Non-pigmented ciliary epithelial cell (primary cell): ENCODE measurements around the gene ECPAS.
A peak's percentile ranks its signal among the peaks of the same experiment; 100 is the strongest.
"Not testable (repeated sequence)": the region's sequence is repeated elsewhere in the genome, so short reads cannot be mapped to it uniquely, and the experiment has no call there.

ENCODE experiments used
- DNase-seq: peaks from one replicate; pipeline ENCODE4 v3.0.0-alpha.2; 2010; ENCODE audit warnings: low read depth

The ECPAS gene

DNA sequence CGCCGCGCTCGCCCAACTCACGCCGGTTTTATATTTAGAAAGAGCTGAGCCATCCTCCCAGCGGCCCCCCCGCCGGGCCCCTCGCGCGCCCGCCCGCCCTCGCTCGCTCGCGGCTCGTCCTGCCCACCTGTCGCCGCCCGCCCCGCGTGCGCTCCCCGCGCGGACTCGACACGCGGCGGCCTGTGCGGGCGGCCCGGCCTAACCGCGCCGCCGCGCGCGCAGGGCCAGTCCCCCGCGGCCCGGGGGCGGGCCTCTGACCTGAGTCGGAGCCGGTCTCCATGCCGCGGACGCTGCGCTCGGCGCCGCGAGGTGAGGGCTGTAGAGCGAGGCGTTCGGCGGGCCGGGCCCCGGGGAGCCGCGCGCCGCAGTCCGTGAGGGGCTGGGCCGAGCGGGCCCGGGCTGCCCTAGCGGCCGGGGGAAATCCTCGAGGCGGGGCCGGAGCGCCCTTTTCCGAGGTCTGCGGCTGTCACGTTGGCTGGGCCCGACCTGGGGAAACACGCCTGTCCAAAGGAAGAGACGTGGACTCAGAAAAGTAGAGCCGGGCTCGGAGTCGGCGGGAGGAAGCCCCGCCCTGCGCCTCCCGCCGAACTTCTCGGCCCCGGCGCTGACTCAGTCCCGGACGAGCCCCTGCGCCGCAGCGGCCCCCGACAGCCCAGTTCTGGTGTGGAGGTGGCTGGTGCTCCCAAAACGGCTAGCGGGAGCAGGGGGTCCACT lies at the start of gene ECPAS:
Gene ECPAS (minus strand): TSS at position 526 of the 714 bp plus-strand sequence. CDS start 11,465 bp downstream, outside the sequence.
- no peak for DNase-seq

DNA sequence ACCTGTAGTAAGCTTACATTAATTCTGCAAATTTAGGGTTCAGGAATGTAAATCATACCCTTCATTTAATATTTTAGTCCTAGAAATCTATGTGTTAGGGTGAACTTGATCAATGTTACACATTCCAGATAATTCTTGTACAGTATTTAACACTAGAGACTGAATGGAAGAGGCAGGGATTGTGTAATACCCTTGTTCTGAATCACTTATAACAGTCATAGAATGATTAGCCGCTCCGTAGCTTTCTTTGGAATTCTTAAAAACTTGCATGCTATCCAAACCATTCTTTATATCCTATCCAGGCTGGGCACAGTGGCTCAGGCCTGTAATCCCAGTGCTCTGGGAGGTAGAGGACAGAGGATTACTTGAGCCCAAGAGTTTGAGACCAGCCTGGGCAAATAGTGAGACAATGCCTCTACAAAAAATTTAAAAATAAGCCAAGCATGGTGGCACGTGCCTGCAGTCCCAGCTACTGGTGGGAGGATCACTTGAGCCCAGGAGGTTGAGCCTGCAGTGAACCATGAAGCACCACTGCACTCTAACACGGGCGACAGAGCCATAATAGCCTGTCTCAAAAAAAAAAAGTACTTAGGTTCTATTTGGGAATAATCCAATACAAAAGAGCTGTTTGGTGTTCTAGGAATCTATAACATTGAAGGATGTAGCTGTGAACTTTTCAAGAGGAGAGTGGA lies 49.1 kb upstream of the ECPAS start:
- DNase-seq = no peak

- DNase-seq = no peak
Observed at GRCh38 chr9:111531716-111532115, 47.5 kb upstream of the ECPAS start.

- no peak for DNase-seq
Observed at GRCh38 chr9:111529787-111530186, 45.6 kb upstream of the ECPAS start.

GRCh38 chr9:111527347-111527746 lies 43.2 kb upstream of the ECPAS start:
- DNase-seq = no peak

DNA sequence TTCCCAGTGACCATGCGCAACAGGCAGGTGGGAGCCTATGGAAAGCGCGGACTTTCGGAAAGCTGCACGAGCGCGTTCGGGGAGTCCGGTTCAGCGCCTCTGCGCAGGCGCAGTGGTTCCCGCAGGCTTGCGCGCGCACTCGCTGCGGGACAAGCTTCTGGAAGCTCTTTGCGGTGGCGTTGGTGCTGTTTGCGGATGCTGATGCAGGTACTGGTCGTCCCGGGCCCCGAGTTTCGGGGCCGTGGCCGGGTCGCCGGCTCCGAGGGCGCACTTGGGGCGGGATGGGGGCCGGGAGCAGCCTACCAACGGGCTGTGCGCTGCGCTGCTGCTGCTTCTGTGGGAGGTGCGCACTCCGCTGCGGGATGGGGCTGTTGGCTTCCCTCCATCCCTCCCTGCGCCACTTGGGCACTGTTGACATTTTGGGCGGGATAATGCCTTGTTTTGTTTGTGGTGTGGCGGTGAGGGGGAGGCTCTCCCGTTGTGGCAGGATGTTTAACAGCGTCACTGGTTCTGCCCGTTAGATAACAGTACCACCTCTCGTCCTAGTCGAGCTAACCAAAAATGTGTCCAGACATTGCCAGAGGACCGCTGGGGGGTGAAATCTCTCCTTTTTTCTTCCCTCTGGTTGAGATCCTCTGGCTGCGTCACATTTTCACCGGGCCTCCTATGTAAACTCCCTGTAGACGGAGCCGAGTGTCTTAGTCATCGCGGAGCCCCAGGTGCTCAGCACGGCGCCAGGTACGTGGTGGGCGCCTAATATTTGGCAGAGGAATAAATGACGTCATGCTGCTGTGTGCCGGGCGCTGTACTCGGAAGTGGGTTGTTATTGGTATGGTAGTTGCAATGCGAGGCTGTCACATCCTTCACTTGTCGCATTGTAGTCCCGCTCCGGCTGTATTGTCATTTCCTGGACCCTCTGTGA lies 41.1 kb upstream of the ECPAS start, which contains the start of gene ZNF483:
Gene ZNF483 (plus strand): TSS at position 124 of the 922 bp plus-strand sequence. CDS start 2,217 bp downstream, outside the sequence.
- DNase-seq = peak; percentile 18

DNA sequence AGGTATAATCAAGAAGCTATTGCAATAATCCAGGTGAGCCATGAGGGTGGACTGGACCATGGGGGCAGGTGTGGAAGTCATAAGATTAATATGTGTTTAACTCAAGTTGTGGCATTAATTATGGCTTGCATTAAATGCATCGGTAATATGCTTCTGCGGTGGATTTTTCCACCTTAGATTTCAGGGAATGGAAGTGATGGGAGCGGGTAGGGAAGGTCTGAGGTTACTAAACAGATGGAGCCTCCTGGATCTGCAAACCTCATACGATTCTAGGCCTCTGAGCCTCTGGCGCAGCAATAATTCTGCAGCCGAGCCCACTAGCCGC lies 40.5 kb upstream of the ECPAS start:
- DNase-seq = no peak

DNA sequence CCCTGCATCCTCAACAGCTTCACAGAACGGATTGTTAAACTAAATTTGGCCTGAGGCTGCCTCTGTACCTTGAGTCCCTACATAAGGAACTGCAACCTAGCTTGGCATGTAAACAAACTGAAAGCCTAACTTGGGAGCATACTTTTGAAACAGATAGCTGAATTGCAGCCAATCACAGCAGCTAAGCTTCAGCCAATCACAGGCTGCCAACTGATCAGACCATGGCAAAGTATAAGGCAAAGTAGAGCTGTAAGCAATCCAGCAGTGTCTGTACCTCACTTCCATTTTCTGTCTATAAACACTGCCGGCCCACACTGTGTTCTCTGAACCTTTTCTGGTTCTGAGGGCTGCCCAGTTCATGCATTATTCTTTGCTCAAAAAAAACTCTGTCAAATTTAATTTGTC lies 31.9 kb upstream of the ECPAS start:
- DNase-seq = no peak

- no peak for DNase-seq
Observed at GRCh38 chr9:111514967-111515366, 30.8 kb upstream of the ECPAS start.

DNA sequence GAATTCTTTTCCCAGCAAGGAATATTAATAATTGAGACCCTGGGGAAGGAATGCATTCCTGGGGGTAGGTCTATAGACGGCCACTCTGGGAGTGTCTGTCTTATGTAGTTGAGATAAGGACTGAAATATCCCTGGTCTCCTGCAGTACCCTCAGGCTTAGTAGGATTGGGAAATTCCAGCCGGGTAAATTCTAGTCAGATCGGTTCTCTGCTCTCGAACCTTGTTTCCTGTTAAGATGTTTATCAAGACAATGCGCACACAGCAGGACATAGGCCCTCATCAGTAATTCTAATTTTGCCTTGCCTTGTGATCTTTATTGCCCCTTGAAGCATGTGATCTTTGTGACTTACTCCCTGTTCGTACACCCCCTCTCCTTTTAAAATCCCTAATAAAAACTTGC lies 27.4 kb upstream of the ECPAS start:
- DNase-seq = not testable (repeated sequence)

GRCh38 chr9:111502506-111502905 lies 18.3 kb upstream of the ECPAS start:
- no peak for DNase-seq

GRCh38 chr9:111501648-111502047 lies 17.5 kb upstream of the ECPAS start:
- no peak for DNase-seq

- DNase-seq = no peak
Observed at GRCh38 chr9:111501005-111501562, 16.9 kb upstream of the ECPAS start.

- DNase-seq = not testable (repeated sequence)
Observed at GRCh38 chr9:111497196-111497595, 13.0 kb upstream of the ECPAS start.

- DNase-seq = no peak
Observed at GRCh38 chr9:111484572-111484894, 350 bp upstream of the ECPAS start.

GRCh38 chr9:111483439-111483857 lies 735 bp downstream of the ECPAS start:
- no peak for DNase-seq

GRCh38 chr9:111482694-111483438 lies 1.3 kb downstream of the ECPAS start:
- DNase-seq = no peak

GRCh38 chr9:111481885-111482636 lies 2.1 kb downstream of the ECPAS start:
- DNase-seq = no peak

DNA sequence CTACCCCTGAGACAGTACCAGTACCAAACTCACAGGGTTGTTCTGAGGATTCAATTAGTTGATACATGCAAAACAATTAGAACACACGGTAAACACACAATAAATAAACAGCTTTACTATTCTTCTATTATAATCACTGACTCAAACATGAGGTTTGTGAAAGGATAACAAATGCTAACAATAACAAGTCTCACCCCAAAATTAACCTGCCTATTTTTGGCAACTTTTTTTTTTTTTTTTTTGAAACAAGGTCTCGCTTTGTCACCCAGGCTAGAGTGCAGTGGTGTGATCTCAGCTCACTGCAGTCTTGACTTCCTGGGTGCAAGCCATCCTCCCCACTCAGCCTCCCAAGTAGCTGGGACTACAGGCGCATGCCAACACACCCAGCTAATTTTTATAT lies 6.5 kb downstream of the ECPAS start:
- DNase-seq = no peak

DNA sequence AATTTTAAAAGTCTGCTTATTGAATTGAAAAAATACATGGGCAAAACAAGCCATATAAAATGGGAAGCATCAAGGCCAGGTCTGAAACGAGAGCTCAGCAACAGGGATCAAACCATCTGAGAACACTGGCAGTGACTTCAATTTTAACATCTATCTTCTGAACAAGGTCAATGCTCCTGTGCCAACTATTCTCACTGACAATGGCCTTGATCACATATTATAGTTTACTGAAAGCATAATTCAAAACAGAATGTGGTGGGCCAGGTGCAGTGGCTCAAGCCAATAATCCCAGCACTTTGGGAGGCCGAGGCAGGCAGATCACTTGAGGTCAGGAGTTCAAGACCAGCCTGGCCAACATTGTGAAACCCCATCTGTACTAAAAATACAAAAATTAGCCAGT lies 9.0 kb downstream of the ECPAS start:
- no peak for DNase-seq

- DNase-seq = no peak
Observed at GRCh38 chr9:111474385-111474784, 9.8 kb downstream of the ECPAS start.
